Urinary bladder (tissue), 4 donors: Measurements from ENCODE around the gene SP100. TPM values are rescaled to one million over a fixed set of nuclear protein-coding genes. Genes with fewer than 3 reads are reported as not detected.

Source experiments
- DNase-seq: peaks from one replicate; pipeline ENCODE4 v3.0.0-alpha.2; 2015; ENCODE audit errors: extremely low spot score
- H3K27ac ChIP-seq: one replicate; pipeline ENCODE4 v1.5.1; 2013; ENCODE audit warnings: low read depth, mild to moderate bottlenecking, moderate library complexity
- H3K36me3 ChIP-seq: one replicate; pipeline ENCODE4 v1.6.1; 2013; ENCODE audit warnings: mild to moderate bottlenecking, moderate library complexity; ENCODE audit not compliant: insufficient read depth
- H3K4me1 ChIP-seq: one replicate; pipeline ENCODE4 v1.6.1; 2013; ENCODE audit warnings: mild to moderate bottlenecking, moderate library complexity; ENCODE audit not compliant: insufficient read depth
- H3K4me3 ChIP-seq: one replicate; pipeline ENCODE4 v1.5.1; 2013; ENCODE audit warnings: low read depth, low read length
- WGBS: extraction: QIAGEN DNeasy Blood & Tissue Kit; methylation state at CpG from one replicate; pipeline ENCODE4 v1.1.7; 2013; 5-methylcytosine and 5-hydroxymethylcytosine counted together
- polyA plus RNA-seq: library from polyadenylated mRNA; stranded (reverse); fragments of 200-250 nt; gene quantifications from one replicate; pipeline ENCODE4 v1.2.3, GENCODE V29; 2013
- total RNA-seq: library from RNA; depleted of rRNA; stranded (reverse); fragments of >200 nt; gene quantifications from one replicate; pipeline ENCODE4 v1.2.3, GENCODE V29; 2014
- donor health status: healthy with polysubstance abuse.
- donor health status: healthy.

The SP100 gene
- total and polyA plus RNA-seq, 2 donors = 51.9 to 82.3 TPM

- no peaks in the 10 kb centered on the region for H3K36me3 ChIP-seq
- peak overlapping the region; percentile 52 for H3K4me3 ChIP-seq
- no peaks in the 10 kb centered on the region for H3K4me1 ChIP-seq
- H3K27ac ChIP-seq = peak overlapping the region; percentile 78
- no peak for DNase-seq
- WGBS = 38% methylated on average over 16 of the region's 16 CpGs
Measured at GRCh38 chr2:230410861-230411569, 5.0 kb upstream of the SP100 start.

DNA sequence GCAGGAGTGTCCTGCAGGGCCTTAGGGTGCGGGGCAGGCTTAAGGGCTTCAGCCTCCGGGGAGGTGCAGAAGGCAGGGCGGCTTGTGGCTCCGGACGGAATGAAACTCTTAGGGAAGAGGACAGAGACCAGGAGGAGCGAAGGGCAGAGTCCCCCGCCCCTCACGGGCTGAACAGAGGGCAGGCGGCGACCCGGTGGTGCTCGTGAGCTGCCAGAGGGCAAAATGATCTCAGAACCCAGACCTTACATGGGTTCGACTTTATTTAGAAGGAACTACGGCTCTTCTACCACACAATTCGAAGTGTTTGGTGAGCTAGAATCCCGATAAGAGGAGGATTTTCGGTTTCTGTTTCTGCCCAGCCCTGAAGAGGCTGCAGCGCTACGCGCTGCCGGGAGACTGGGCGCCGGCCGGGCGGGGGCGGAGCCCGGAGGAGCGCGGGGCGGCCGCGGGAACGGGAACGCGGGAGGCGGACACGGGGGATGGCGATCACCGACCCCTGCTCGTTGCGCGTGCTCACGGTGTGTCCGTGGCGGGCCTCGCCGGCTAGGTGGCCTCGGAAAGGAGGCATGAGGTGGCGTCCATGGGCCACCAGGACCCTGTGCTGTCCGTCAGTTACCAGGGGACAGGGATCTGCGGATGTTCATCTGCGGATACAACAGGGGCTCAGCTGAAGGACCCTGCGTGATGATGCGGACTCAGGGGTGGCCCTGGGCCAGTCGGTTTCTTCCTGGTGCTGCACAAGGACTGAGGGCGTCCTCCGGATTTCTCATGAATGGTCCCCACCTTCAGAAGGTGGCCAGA lies 4.2 kb upstream of the SP100 start:
- no peak for DNase-seq
- peak overlapping the region; percentile 52 for H3K4me3 ChIP-seq
- no peaks in the 10 kb centered on the region for H3K36me3 ChIP-seq
- H3K4me1 ChIP-seq = no peaks in the 10 kb centered on the region
- 1% methylated on average over 57 of the region's 57 CpGs for WGBS
- peak overlapping the region; percentile 78 for H3K27ac ChIP-seq

- DNase-seq = no peak
- Histone ChIP-seq H3K4me1 (no peaks in the 10 kb centered on the region), H3K36me3 (no peaks in the 10 kb centered on the region), H3K27ac (no peak overlapping the region), H3K4me3 (peak overlapping the region; percentile 52)
- 88% methylated on average over 3 of the region's 3 CpGs for WGBS
Measured at GRCh38 chr2:230412371-230412711, 3.7 kb upstream of the SP100 start.

DNA sequence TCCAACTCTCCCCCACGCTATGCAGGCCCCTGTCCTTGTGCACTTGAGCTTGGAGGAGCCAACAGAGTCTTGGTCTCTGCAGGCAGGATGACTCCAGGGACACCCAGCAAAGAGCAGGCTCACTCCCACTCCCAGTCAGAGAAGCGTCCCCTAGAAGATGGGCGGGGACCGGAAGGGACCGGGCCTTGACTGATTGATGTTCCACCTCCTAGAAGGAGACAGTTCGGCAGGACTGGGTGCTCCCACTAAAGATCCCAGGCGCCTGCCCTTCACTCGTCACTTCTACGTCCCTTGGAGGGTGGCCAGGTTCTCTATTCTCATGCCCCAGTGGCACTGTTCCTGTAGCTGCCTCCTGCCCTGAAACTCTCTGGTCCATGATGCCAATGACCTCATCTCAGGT lies 3.2 kb upstream of the SP100 start:
- no peaks in the 10 kb centered on the region for H3K4me1 ChIP-seq
- H3K36me3 ChIP-seq = no peaks in the 10 kb centered on the region
- DNase-seq = no peak
- H3K4me3 ChIP-seq = no peak overlapping the region
- WGBS = 94% methylated on average over 9 of the region's 9 CpGs
- no peak overlapping the region for H3K27ac ChIP-seq

DNA sequence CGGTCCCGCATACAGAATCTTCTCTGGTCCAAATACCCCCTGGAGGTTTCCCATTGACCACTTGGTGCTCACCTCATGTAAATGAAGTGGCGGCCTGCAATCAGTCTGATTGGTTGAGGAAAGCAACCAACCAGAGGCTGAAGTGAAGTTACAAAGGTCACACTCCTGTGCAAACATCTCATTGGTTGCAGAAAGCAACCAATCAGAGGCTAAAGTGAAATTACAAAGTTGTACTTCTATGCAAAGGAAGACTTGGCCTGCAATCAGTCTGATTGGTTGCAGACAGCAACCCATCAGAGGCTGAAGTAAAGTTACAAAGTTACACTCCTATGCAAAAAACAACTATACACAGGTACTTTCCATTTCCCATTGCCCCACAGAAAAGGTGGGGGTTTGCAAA lies 2.5 kb upstream of the SP100 start:
- no peak overlapping the region for H3K27ac ChIP-seq
- no peaks in the 10 kb centered on the region for H3K36me3 ChIP-seq
- H3K4me3 ChIP-seq = no peak overlapping the region
- H3K4me1 ChIP-seq = no peaks in the 10 kb centered on the region
- WGBS = 98% methylated on average over 3 of the region's 3 CpGs
- no peak for DNase-seq

- Histone ChIP-seq H3K36me3 (no peaks in the 10 kb centered on the region), H3K4me1 (no peaks in the 10 kb centered on the region), H3K27ac (no peak overlapping the region), H3K4me3 (no peak overlapping the region)
- WGBS = 97% methylated on average over 6 of the region's 6 CpGs
- no peak for DNase-seq
Measured at GRCh38 chr2:230414302-230414701, 1.7 kb upstream of the SP100 start.

DNA sequence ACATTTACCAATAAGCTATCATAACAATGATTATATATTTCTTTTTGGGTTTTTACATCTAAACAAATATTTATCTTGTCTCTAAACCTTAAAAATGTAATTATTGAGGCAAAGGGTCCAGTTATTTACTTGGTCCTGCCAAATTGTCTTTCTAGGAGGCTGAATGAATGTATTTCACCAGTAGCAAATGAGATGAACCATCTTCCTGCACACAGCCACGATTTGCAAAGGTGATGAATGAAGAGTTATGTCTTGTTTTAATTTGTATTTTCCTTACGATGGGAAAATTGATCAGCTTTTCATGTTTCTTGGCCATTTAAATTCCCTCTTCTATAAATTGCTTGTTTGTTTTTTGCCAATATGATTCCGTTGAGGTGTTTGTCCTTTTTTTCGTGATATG lies 1.4 kb downstream of the SP100 start:
- WGBS = 67% methylated on average over 4 of the region's 4 CpGs
- H3K4me3 ChIP-seq = peak overlapping the region; percentile 24
- H3K4me1 ChIP-seq = peaks cover 1% of the 10 kb centered on the region
- no peak overlapping the region for H3K27ac ChIP-seq
- DNase-seq = no peak
- no peaks in the 10 kb centered on the region for H3K36me3 ChIP-seq

GRCh38 chr2:230418341-230419016 lies 2.5 kb downstream of the SP100 start:
- no peak for DNase-seq
- Histone ChIP-seq H3K4me3 (peak overlapping the region; percentile 26), H3K27ac (no peak overlapping the region), H3K36me3 (no peaks in the 10 kb centered on the region), H3K4me1 (peaks cover 1% of the 10 kb centered on the region)
- WGBS = 58% methylated on average over 9 of the region's 9 CpGs

GRCh38 chr2:230419181-230419580 lies 3.2 kb downstream of the SP100 start:
- H3K27ac ChIP-seq = no peak overlapping the region
- H3K36me3 ChIP-seq = no peaks in the 10 kb centered on the region
- 86% methylated on average over 4 of the region's 4 CpGs for WGBS
- no peak for DNase-seq
- peaks cover 1% of the 10 kb centered on the region for H3K4me1 ChIP-seq
- H3K4me3 ChIP-seq = no peak overlapping the region

- Histone ChIP-seq H3K27ac (no peak overlapping the region), H3K4me3 (no peak overlapping the region), H3K4me1 (peaks cover 1% of the 10 kb centered on the region), H3K36me3 (no peaks in the 10 kb centered on the region)
- DNase-seq = no peak
- 81% methylated on average over 4 of the region's 4 CpGs for WGBS
Measured at GRCh38 chr2:230422149-230422548, 6.1 kb downstream of the SP100 start.

GRCh38 chr2:230423851-230424458 lies 8.0 kb downstream of the SP100 start:
- WGBS = 89% methylated on average over 3 of the region's 3 CpGs

GRCh38 chr2:230425377-230425776 lies 9.4 kb downstream of the SP100 start:
- Histone ChIP-seq H3K27ac (no peak overlapping the region), H3K4me3 (no peak overlapping the region), H3K4me1 (peaks cover 1% of the 10 kb centered on the region), H3K36me3 (peaks cover 3% of the 10 kb centered on the region)
- 78% methylated on average over 1 of the region's 1 CpG for WGBS
- DNase-seq = no peak

More at GRCh38 chr2:230423851-230424458, 8.0 kb downstream of the SP100 start:
- peaks cover 1% of the 10 kb centered on the region for H3K4me1 ChIP-seq
- no peak overlapping the region for H3K4me3 ChIP-seq
- peak overlapping the region; percentile 11 for H3K27ac ChIP-seq
- peak; percentile 28 for DNase-seq
- peaks cover under 1% of the 10 kb centered on the region for H3K36me3 ChIP-seq

- H3K36me3 ChIP-seq = peaks cover 3% of the 10 kb centered on the region
- H3K4me3 ChIP-seq = no peak overlapping the region
- no peak for DNase-seq
- no peaks in the 10 kb centered on the region for H3K4me1 ChIP-seq
- no peak overlapping the region for H3K27ac ChIP-seq
Measured at GRCh38 chr2:230429513-230429912, 13.5 kb downstream of the SP100 start.
